PFSK-1 (cell line): ENCODE measurements around the gene ARHGEF12.

Experiments
- POLR2AphosphoS5 ChIP-seq: IDR thresholded peaks from 2 replicates; pipeline ENCODE4 v1.6.1; 2012; ENCODE audit warnings: low read depth, mild to moderate bottlenecking, control low read depth, low read length, moderate library complexity
- SIN3A ChIP-seq: IDR thresholded peaks from 2 replicates; pipeline ENCODE4 v1.6.1; 2012; ENCODE audit warnings: mild to moderate bottlenecking, low read length, moderate library complexity, borderline replicate concordance; ENCODE audit not compliant: insufficient read depth
- TAF1 ChIP-seq: IDR thresholded peaks from 2 replicates; pipeline ENCODE4 v1.6.1; 2012; ENCODE audit warnings: low read length, control low read depth, borderline replicate concordance; ENCODE audit not compliant: insufficient read depth
- TF ChIP-seq, protein P1 (sequence below), 2 experiments: IDR thresholded peaks; 2 replicates each; pipeline versions ENCODE4 v1.6.1 to v1.8.0; 2011 to 2012; ENCODE audit warnings: low read depth in 2 of 2, low read length in 2 of 2, control low read depth in 1 of 2, inconsistent platforms in 1 of 2, mild to moderate bottlenecking in 1 of 2, moderate library complexity in 1 of 2; ENCODE audit not compliant: insufficient read depth in 1 of 2

DNA sequence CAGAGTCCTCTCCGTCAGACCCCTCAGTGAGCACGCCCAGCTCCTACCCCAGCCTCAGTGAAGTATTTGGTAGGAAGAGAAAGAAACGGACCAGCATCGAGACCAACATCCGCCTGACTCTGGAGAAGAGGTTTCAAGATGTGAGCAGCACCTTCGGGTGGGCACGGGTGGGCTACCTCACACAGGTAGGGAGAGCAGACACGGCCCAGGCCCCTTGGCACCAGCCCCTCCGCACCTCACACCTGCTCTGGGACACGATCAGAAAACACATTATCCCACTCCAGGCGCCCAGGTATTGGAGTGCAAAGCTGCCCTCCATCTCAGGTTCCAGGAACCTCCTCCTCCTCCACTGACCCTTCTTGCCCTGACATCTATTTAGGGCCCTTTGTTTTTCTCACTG lies 28.7 kb upstream of the ARHGEF12 start:
- TF ChIP-seq POLR2AphosphoS5 (no peak), SIN3A (no peak), TAF1 (no peak)
- TF ChIP-seq, protein P1, sequence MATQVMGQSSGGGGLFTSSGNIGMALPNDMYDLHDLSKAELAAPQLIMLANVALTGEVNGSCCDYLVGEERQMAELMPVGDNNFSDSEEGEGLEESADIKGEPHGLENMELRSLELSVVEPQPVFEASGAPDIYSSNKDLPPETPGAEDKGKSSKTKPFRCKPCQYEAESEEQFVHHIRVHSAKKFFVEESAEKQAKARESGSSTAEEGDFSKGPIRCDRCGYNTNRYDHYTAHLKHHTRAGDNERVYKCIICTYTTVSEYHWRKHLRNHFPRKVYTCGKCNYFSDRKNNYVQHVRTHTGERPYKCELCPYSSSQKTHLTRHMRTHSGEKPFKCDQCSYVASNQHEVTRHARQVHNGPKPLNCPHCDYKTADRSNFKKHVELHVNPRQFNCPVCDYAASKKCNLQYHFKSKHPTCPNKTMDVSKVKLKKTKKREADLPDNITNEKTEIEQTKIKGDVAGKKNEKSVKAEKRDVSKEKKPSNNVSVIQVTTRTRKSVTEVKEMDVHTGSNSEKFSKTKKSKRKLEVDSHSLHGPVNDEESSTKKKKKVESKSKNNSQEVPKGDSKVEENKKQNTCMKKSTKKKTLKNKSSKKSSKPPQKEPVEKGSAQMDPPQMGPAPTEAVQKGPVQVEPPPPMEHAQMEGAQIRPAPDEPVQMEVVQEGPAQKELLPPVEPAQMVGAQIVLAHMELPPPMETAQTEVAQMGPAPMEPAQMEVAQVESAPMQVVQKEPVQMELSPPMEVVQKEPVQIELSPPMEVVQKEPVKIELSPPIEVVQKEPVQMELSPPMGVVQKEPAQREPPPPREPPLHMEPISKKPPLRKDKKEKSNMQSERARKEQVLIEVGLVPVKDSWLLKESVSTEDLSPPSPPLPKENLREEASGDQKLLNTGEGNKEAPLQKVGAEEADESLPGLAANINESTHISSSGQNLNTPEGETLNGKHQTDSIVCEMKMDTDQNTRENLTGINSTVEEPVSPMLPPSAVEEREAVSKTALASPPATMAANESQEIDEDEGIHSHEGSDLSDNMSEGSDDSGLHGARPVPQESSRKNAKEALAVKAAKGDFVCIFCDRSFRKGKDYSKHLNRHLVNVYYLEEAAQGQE (IDR thresholded peaks at IDR 0.05; ENCODE audit: insufficient read depth in 1 of 2, low read depth in 2 of 2, low read length in 2 of 2) = no peak
